DND-41 (cell line): ENCODE data around the gene COL4A1.

ENCODE experiments used
- CTCF ChIP-seq: IDR thresholded peaks from 2 replicates; pipeline ENCODE4 v1.5.1; 2012; ENCODE audit warnings: borderline replicate concordance, low read length, moderate library complexity, mild to moderate bottlenecking; ENCODE audit not compliant: poor library complexity, severe bottlenecking; ENCODE audit errors: extremely low read depth
- EZH2 ChIP-seq: IDR thresholded peaks from 3 replicates; pipeline ENCODE4 v1.6.1; 2012; ENCODE audit warnings: borderline replicate concordance, low read depth, mild to moderate bottlenecking, moderate library complexity, low read length, inconsistent platforms; ENCODE audit not compliant: severe bottlenecking

DNA sequence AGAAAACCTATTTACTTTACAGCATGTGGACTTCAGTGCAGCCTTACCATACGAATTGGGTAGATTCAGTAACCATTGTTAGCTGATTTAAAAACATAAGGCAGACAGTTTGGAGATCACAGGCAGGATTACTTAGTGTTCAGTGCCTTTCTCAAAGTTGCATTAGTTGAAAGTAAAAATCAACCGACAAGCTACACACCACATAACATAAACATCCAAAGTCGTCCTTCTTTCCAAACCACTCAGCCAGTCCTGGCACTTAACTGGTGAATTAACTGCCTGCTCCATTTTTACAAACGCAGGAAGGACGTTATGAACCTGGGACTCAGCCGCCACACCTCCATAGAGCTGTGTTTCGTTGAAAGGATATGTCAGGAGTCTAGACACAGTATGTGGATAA, 91.4 kb downstream of the COL4A1 start:
- TF ChIP-seq EZH2 (no peak), CTCF (no peak)
